Nephron progenitor cell (in vitro differentiated cells): ENCODE results near the gene ANKRD29.

Source experiments
- DNase-seq: peaks from one replicate; pipeline ENCODE4 v3.0.0; 2021
- H3K27ac Mint-ChIP-seq: 2 replicates; pipeline ENCODE4 v1.8.0; 2021; ENCODE audit warnings: mild to moderate bottlenecking, moderate library complexity, mixed read lengths
- H3K27me3 Mint-ChIP-seq: 2 replicates; pipeline ENCODE4 v1.8.0; 2021; ENCODE audit warnings: mild to moderate bottlenecking, low read depth, mixed read lengths; ENCODE audit not compliant: poor library complexity
- H3K36me3 Mint-ChIP-seq: 2 replicates; pipeline ENCODE4 v1.8.0; 2021; ENCODE audit warnings: low read depth, mixed read lengths
- H3K4me1 Mint-ChIP-seq: 2 replicates; pipeline ENCODE4 v1.8.0; 2021; ENCODE audit warnings: mixed read lengths
- H3K4me3 Mint-ChIP-seq: 2 replicates; pipeline ENCODE4 v1.8.0; 2021; ENCODE audit warnings: mild to moderate bottlenecking, moderate library complexity, mixed read lengths
- H3K9me3 Mint-ChIP-seq: 2 replicates; pipeline ENCODE4 v1.8.0; 2021; ENCODE audit warnings: mild to moderate bottlenecking, moderate library complexity, mixed read lengths
- TF ChIP-seq, protein P1 (sequence below): fragments of 200-600 bp; sonication (generic); IDR thresholded peaks from 2 replicates; pipeline ENCODE4 v1.5.0; 2021; ENCODE audit warnings: antibody characterized with exemption

Gene ANKRD29

DNA sequence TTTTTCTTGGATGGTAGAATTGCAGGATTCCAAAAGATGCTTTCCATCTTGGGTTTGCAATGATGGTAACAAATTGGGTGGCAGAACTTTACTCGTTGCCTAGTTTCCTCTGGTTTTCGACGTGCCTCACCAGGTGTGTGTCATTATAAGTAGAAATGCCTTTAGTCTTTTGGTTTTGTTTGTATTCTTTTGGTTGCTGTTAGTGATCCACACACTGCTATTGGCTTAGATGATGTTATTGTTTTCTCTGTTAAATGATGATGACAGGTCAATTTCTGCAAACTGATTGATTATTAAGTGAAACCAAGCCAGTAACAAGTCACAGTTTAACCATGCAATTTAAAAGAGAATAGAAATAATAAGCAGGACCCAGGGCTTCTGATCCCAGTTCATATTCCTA is 20.4 kb upstream of the ANKRD29 start:
- Mint-ChIP-seq H3K9me3 (peaks cover 6% of the 10 kb centered on the region), H3K27me3 (peaks cover 70% of the 10 kb centered on the region), H3K27ac (no peak overlapping the region), H3K4me3 (no peak overlapping the region), H3K4me1 (no peaks in the 10 kb centered on the region), H3K36me3 (no peaks in the 10 kb centered on the region)
- DNase-seq: no peak
- TF ChIP-seq, protein P1, sequence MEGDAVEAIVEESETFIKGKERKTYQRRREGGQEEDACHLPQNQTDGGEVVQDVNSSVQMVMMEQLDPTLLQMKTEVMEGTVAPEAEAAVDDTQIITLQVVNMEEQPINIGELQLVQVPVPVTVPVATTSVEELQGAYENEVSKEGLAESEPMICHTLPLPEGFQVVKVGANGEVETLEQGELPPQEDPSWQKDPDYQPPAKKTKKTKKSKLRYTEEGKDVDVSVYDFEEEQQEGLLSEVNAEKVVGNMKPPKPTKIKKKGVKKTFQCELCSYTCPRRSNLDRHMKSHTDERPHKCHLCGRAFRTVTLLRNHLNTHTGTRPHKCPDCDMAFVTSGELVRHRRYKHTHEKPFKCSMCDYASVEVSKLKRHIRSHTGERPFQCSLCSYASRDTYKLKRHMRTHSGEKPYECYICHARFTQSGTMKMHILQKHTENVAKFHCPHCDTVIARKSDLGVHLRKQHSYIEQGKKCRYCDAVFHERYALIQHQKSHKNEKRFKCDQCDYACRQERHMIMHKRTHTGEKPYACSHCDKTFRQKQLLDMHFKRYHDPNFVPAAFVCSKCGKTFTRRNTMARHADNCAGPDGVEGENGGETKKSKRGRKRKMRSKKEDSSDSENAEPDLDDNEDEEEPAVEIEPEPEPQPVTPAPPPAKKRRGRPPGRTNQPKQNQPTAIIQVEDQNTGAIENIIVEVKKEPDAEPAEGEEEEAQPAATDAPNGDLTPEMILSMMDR: no peak

DNA sequence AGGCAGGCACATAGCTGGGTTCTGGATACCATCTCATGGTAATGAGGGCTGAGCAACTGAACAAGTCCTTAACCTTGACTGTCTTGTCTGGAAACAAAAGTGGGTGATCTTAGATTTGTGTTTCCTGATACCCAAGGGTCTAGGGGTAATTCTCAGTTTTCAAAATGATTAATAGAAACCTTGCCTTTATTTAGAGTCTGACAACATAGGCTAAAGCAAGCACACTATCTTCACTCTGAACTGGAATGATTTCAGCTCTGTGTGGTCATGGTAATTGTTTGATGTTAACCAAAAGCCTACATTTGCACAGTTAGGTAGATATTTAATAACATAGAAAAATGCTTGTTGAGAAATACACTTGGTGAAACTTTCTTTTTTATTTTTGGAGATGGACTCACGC is 19.8 kb upstream of the ANKRD29 start:
- Mint-ChIP-seq H3K27ac (no peak overlapping the region), H3K27me3 (peaks cover 64% of the 10 kb centered on the region), H3K4me1 (no peaks in the 10 kb centered on the region), H3K9me3 (peaks cover 6% of the 10 kb centered on the region), H3K36me3 (no peaks in the 10 kb centered on the region), H3K4me3 (no peak overlapping the region)
- no peak for DNase-seq
- TF ChIP-seq, protein P1: no peak

DNA sequence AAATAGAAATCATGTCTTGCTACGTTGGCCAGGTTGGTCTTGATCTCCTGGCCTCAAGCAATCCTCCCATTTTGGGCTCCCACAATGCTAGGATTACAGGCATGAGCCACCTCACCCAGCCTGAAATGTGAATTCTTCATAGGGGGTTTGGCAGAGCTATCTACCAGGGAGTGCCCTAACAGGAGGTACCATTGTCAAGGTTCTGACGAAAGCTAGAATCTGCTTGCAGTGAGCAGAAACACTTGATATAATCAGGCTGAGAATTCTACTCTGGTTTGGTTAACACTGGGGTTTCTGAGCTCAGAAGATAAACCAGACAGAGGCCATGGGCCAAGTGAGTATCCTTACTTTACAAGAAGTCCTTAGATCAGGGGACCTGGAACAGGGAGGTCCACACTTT is 19.3 kb upstream of the ANKRD29 start:
- DNase-seq: no peak
- no peak overlapping the region for H3K4me3 Mint-ChIP-seq
- no peaks in the 10 kb centered on the region for H3K4me1 Mint-ChIP-seq
- H3K9me3 Mint-ChIP-seq: peaks cover 6% of the 10 kb centered on the region
- no peak overlapping the region for H3K27ac Mint-ChIP-seq
- TF ChIP-seq, protein P1: no peak
- no peaks in the 10 kb centered on the region for H3K36me3 Mint-ChIP-seq
- H3K27me3 Mint-ChIP-seq: peaks cover 62% of the 10 kb centered on the region

DNA sequence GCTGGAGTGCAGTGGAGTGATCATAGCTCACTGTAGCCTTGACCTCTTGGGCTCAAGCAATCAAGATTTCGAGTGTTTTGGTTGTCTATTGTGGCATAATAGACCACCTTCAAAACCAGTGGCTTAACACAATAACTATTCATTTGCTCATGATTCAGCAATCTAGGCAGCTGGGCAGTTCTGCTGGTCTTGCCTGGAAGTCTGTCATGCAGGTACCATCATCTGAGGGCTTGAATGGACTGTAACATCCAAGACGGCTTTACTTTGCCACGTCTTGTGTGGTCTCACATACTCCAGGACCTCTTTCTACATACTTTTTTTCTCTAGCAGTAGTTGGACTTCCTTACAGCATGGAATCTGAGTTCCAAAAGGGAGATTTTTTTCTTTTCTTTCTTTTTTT is 13.2 kb upstream of the ANKRD29 start:
- Mint-ChIP-seq H3K9me3 (no peaks in the 10 kb centered on the region), H3K4me3 (no peak overlapping the region), H3K4me1 (no peaks in the 10 kb centered on the region), H3K27ac (no peak overlapping the region), H3K36me3 (no peaks in the 10 kb centered on the region), H3K27me3 (peaks cover 25% of the 10 kb centered on the region)
- DNase-seq: no peak
- TF ChIP-seq, protein P1: no peak

DNA sequence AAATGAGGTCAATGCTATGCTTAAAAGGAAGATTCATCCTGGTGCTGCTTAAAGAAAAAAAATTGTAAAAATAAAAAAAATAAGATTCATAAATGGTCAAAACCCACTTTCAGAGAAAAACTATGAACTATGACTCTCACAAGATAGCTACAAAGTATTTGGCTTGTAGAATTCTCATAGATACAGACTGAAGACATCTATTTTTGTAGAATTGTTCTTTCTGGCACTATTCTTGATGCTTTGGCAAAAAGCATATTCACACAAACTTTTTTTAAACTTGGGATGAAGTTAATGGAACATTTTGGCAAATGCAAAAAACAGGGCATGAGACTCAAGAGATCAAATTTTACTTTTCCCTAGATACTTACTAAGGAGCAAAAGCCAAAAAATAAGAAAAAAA is 12.5 kb upstream of the ANKRD29 start:
- no peaks in the 10 kb centered on the region for H3K36me3 Mint-ChIP-seq
- H3K4me3 Mint-ChIP-seq: no peak overlapping the region
- no peaks in the 10 kb centered on the region for H3K4me1 Mint-ChIP-seq
- TF ChIP-seq, protein P1: no peak
- DNase-seq: no peak
- no peak overlapping the region for H3K27ac Mint-ChIP-seq
- no peaks in the 10 kb centered on the region for H3K9me3 Mint-ChIP-seq
- H3K27me3 Mint-ChIP-seq: peaks cover 20% of the 10 kb centered on the region

DNA sequence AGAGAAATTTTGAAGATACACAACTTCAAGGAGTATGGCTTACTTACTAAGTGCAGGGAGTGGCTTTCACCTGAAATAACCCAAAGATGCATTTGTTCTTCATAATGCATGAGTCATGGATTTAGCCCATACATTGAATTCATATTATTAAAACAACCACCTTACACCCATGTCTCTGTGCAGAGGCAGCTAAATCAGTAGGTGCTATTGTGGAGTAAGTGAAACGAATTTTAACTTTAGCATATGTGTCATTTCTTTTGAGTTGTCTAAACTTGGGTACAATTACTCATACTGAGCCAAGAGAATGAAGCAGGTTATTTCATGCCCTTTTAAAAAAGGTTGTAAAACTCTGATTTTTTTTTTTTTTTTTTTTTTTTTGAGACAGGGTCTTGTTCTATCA is 11.0 kb upstream of the ANKRD29 start:
- no peak for DNase-seq
- no peaks in the 10 kb centered on the region for H3K9me3 Mint-ChIP-seq
- no peaks in the 10 kb centered on the region for H3K36me3 Mint-ChIP-seq
- peaks cover 28% of the 10 kb centered on the region for H3K27me3 Mint-ChIP-seq
- TF ChIP-seq, protein P1: no peak
- H3K4me3 Mint-ChIP-seq: no peak overlapping the region
- no peak overlapping the region for H3K27ac Mint-ChIP-seq
- H3K4me1 Mint-ChIP-seq: no peaks in the 10 kb centered on the region
